Suprapubic skin (tissue), 4 donors: Measurements from ENCODE around the gene C1orf21. TPM values are rescaled to one million over a fixed set of nuclear protein-coding genes. Genes with fewer than 3 reads are reported as not detected.

ENCODE experiments used
- DNase-seq, 2 donors: peaks; one replicate each; pipeline ENCODE4 v3.0.0-alpha.2; 2019; ENCODE audit warnings: low spot score in 2 of 2
- H3K27ac ChIP-seq: fragments of 200-600 bp; sonication (generic); one replicate; pipeline ENCODE4 v1.5.1; 2019
- H3K27me3 ChIP-seq: fragments of 200-600 bp; sonication (generic); one replicate; pipeline ENCODE4 v1.5.1; 2019
- H3K36me3 ChIP-seq: fragments of 200-600 bp; sonication (generic); one replicate; pipeline ENCODE4 v1.5.1; 2019
- H3K4me1 ChIP-seq: fragments of 200-600 bp; sonication (generic); one replicate; pipeline ENCODE4 v1.5.1; 2019
- H3K4me3 ChIP-seq: fragments of 200-600 bp; sonication (generic); one replicate; pipeline ENCODE4 v1.5.1; 2019; ENCODE audit warnings: mild to moderate bottlenecking
- H3K9me3 ChIP-seq: fragments of 200-600 bp; sonication (generic); one replicate; pipeline ENCODE4 v1.5.1; 2019
- CTCF ChIP-seq, 2 donors: fragments of 200-600 bp in 1 of 2; fragments of 450-650 bp in 1 of 2; sonication (generic) in 1 of 2; IDR thresholded peaks; one replicate each; pipeline ENCODE4 v1.5.1; 2016 to 2019; ENCODE audit warnings: antibody characterized with exemption in 2 of 2, mild to moderate bottlenecking in 1 of 2, moderate library complexity in 1 of 2
- EP300 ChIP-seq: sonication (generic); formaldehyde crosslinking; IDR thresholded peaks from one replicate; pipeline ENCODE4 v1.6.1; 2017; ENCODE audit warnings: antibody characterized with exemption
- POLR2A ChIP-seq, 2 donors: fragments of 450-650 bp; IDR thresholded peaks; one replicate each; pipeline ENCODE4 v1.6.1; 2017; ENCODE audit warnings: antibody characterized with exemption in 2 of 2, mild to moderate bottlenecking in 2 of 2, moderate library complexity in 2 of 2
- POLR2AphosphoS5 ChIP-seq, 3 donors: sonication (generic); formaldehyde crosslinking; IDR thresholded peaks; one replicate each; pipeline ENCODE4 v1.6.1; 2017; ENCODE audit warnings: antibody characterized with exemption in 3 of 3
- WGBS: methylation state at CpG from one replicate; pipeline ENCODE4 v1.1.5; 2018; 5-methylcytosine and 5-hydroxymethylcytosine counted together
- total RNA-seq, 4 donors: library from RNA; depleted of rRNA; stranded (reverse); fragments of >200 nt; gene quantifications; one replicate each; pipeline ENCODE4 v1.1.0, GENCODE V29; 2016

Gene C1orf21
- total RNA-seq, 4 donors from 2014 or later: 73.0 to 95.7 (median 79.2) TPM

GRCh38 chr1:184456189-184456588 lies 69.4 kb downstream of the C1orf21 start:
- DNase-seq: no peak
- peaks cover 34% of the 10 kb centered on the region for H3K4me1 ChIP-seq
- TF ChIP-seq POLR2AphosphoS5 (IDR thresholded peaks at IDR 0.05): no peak
- no peak for TF ChIP-seq CTCF (IDR thresholded peaks at IDR 0.05)
- no peak for TF ChIP-seq EP300
- TF ChIP-seq POLR2A (IDR thresholded peaks at IDR 0.05): no peak
- H3K36me3 ChIP-seq: no peaks in the 10 kb centered on the region
- H3K27me3 ChIP-seq: no peaks in the 10 kb centered on the region
- WGBS: 73% methylated on average over 3 of the region's 3 CpGs
- no peak overlapping the region for H3K27ac ChIP-seq
- no peaks in the 10 kb centered on the region for H3K9me3 ChIP-seq
- no peak overlapping the region for H3K4me3 ChIP-seq

GRCh38 chr1:184457500-184457899 lies 70.7 kb downstream of the C1orf21 start:
- H3K4me1 ChIP-seq: peaks cover 41% of the 10 kb centered on the region
- no peak for DNase-seq
- no peaks in the 10 kb centered on the region for H3K9me3 ChIP-seq
- 67% methylated on average over 3 of the region's 3 CpGs for WGBS
- H3K27me3 ChIP-seq: no peaks in the 10 kb centered on the region
- H3K36me3 ChIP-seq: no peaks in the 10 kb centered on the region
- no peak overlapping the region for H3K4me3 ChIP-seq
- H3K27ac ChIP-seq: no peak overlapping the region
- TF ChIP-seq POLR2A (IDR thresholded peaks at IDR 0.05) (no peak), EP300 (no peak), POLR2AphosphoS5 (IDR thresholded peaks at IDR 0.05) (no peak), CTCF (IDR thresholded peaks at IDR 0.05) (no peak)

GRCh38 chr1:184461321-184461720 lies 74.5 kb downstream of the C1orf21 start:
- no peak overlapping the region for H3K27ac ChIP-seq
- peaks cover 30% of the 10 kb centered on the region for H3K4me1 ChIP-seq
- no peak overlapping the region for H3K4me3 ChIP-seq
- no peaks in the 10 kb centered on the region for H3K27me3 ChIP-seq
- H3K36me3 ChIP-seq: no peaks in the 10 kb centered on the region
- H3K9me3 ChIP-seq: no peaks in the 10 kb centered on the region
- 81% methylated on average over 5 of the region's 5 CpGs for WGBS
- no peak for DNase-seq
- TF ChIP-seq EP300 (no peak), POLR2AphosphoS5 (IDR thresholded peaks at IDR 0.05) (no peak), CTCF (IDR thresholded peaks at IDR 0.05) (no peak), POLR2A (IDR thresholded peaks at IDR 0.05) (no peak)

- H3K9me3 ChIP-seq: no peaks in the 10 kb centered on the region
- no peak for TF ChIP-seq EP300
- TF ChIP-seq POLR2A (IDR thresholded peaks at IDR 0.05): no peak
- TF ChIP-seq POLR2AphosphoS5 (IDR thresholded peaks at IDR 0.05): no peak
- no peak for TF ChIP-seq CTCF (IDR thresholded peaks at IDR 0.05)
- H3K4me1 ChIP-seq: peaks cover 29% of the 10 kb centered on the region
- no peak overlapping the region for H3K4me3 ChIP-seq
- no peak for DNase-seq
- H3K27me3 ChIP-seq: no peaks in the 10 kb centered on the region
- WGBS: 40% methylated on average over 3 of the region's 3 CpGs
- no peak overlapping the region for H3K27ac ChIP-seq
- H3K36me3 ChIP-seq: no peaks in the 10 kb centered on the region
These were observed 75.3 kb downstream of the C1orf21 start for GRCh38 chr1:184462155-184462554.

- no peaks in the 10 kb centered on the region for H3K36me3 ChIP-seq
- H3K4me3 ChIP-seq: no peak overlapping the region
- 93% methylated on average over 5 of the region's 5 CpGs for WGBS
- peaks cover 23% of the 10 kb centered on the region for H3K4me1 ChIP-seq
- no peak overlapping the region for H3K27ac ChIP-seq
- H3K27me3 ChIP-seq: no peaks in the 10 kb centered on the region
- TF ChIP-seq POLR2AphosphoS5 (IDR thresholded peaks at IDR 0.05) (no peak), CTCF (IDR thresholded peaks at IDR 0.05) (no peak), POLR2A (IDR thresholded peaks at IDR 0.05) (no peak), EP300 (no peak)
- no peak for DNase-seq
- no peaks in the 10 kb centered on the region for H3K9me3 ChIP-seq
These were observed 76.2 kb downstream of the C1orf21 start for GRCh38 chr1:184462990-184463389.
